Measurements from ENCODE around the gene EIF2B4.

DNA sequence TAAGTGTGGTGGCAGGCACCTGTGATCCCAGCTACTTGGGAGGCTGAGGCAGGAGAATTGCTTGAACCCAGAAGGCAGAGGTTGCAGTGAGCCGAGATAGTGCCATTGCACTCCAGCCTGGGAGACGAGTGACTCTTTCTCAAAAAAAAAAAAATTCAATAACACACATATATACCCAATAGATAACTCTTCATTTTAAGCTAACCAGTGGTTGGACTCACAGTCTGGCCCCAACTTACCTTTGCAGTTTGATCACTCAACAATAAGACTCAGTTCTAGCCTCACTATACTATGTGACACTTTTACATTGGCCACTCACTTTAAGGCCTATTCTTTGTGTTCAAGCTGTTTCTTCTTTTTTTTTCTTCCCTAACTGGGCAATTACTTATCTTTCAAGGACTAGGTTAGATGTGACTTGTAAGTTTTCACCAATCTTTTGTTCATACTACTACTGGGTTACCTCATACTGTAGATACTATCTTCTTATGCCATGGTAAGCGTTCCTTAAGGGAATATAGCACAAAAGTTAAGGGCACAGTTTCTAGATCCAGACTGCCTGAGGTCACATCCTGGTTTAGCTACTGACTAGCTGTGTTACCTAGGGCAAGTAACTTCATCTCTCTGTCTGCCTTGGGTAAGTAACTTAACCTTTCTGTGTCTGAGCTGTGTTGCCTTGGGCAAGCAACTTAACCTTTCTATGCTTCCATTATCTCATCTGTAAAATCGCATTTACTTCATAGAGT lies 7.3 kb downstream of the EIF2B4 start:
- TF ChIP-seq ZNF785 (tag by site-specific recombination; IDR thresholded peaks at IDR 0.05) (no peak), ZNF274 (IDR thresholded peaks at IDR 0.05; ENCODE audit: low read length) (no peak), ZNF274 (tag by site-specific recombination; IDR thresholded peaks at IDR 0.05; ENCODE audit: borderline replicate concordance) (no peak), PRDM1 (tag by site-specific recombination; IDR thresholded peaks at IDR 0.05) (no peak), ZNF510 (tag by site-specific recombination; IDR thresholded peaks at IDR 0.05; ENCODE audit: insufficient replicate concordance) (no peak), ZNF133 (tag by site-specific recombination; IDR thresholded peaks at IDR 0.05) (no peak), ZEB2 (tag by site-specific recombination; IDR thresholded peaks at IDR 0.05) (no peak), YY1 (tag by site-specific recombination; IDR thresholded peaks at IDR 0.05) (no peak), ZNF311 (tag by site-specific recombination; IDR thresholded peaks at IDR 0.05; ENCODE audit: borderline replicate concordance) (no peak), ZNF302 (tag by site-specific recombination; IDR thresholded peaks at IDR 0.05; ENCODE audit: low read depth) (no peak), SETDB1 (IDR thresholded peaks at IDR 0.05; ENCODE audit: insufficient read length, low read length) (no peak)
- TF ChIP-seq, protein P1, sequence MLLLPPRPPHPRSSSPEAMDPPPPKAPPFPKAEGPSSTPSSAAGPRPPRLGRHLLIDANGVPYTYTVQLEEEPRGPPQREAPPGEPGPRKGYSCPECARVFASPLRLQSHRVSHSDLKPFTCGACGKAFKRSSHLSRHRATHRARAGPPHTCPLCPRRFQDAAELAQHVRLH (tag by site-specific recombination; IDR thresholded peaks at IDR 0.05): no peak
- TF ChIP-seq, protein P2, sequence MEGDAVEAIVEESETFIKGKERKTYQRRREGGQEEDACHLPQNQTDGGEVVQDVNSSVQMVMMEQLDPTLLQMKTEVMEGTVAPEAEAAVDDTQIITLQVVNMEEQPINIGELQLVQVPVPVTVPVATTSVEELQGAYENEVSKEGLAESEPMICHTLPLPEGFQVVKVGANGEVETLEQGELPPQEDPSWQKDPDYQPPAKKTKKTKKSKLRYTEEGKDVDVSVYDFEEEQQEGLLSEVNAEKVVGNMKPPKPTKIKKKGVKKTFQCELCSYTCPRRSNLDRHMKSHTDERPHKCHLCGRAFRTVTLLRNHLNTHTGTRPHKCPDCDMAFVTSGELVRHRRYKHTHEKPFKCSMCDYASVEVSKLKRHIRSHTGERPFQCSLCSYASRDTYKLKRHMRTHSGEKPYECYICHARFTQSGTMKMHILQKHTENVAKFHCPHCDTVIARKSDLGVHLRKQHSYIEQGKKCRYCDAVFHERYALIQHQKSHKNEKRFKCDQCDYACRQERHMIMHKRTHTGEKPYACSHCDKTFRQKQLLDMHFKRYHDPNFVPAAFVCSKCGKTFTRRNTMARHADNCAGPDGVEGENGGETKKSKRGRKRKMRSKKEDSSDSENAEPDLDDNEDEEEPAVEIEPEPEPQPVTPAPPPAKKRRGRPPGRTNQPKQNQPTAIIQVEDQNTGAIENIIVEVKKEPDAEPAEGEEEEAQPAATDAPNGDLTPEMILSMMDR (tag by site-specific recombination; IDR thresholded peaks at IDR 0.05): no peak

All from HEK293 (cell line).